Ovary (tissue), 3 donors: ENCODE data around the gene BICD2.

Source experiments
- CTCF ChIP-seq, 3 donors: fragments of 450-650 bp in 2 of 3; fragments of 200-600 bp in 1 of 3; IDR thresholded peaks; one replicate each; pipeline versions ENCODE4 v1.5.1 to v1.8.0; 2016 to 2022; ENCODE audit warnings: antibody characterized with exemption in 3 of 3, mild to moderate bottlenecking in 1 of 3
- EP300 ChIP-seq: sonication (generic); formaldehyde crosslinking; IDR thresholded peaks from one replicate; pipeline ENCODE4 v1.6.1; 2017; ENCODE audit warnings: antibody characterized with exemption
- POLR2A ChIP-seq: fragments of 450-650 bp; IDR thresholded peaks from one replicate; pipeline ENCODE4 v1.6.1; 2017; ENCODE audit warnings: antibody characterized with exemption, mild to moderate bottlenecking, moderate library complexity
- donor health status: DM: no; HTN: no; CAD: no.

- no peak for TF ChIP-seq CTCF (IDR thresholded peaks at IDR 0.05)
- TF ChIP-seq POLR2A = peak; percentile 58
- TF ChIP-seq EP300 = peak; percentile 64
Measured at GRCh38 chr9:92669890-92670708, 94.5 kb downstream of the BICD2 start, which contains the start of gene IPPK.
